HG02938 (cell line): ENCODE measurements around the gene SHISA7.
"Not testable (repeated sequence)": the region's sequence is repeated elsewhere in the genome, so short reads cannot be mapped to it uniquely, and the experiment has no call there.

Experiments used
- ATAC-seq: cut with Tn5 transposase; IDR thresholded peaks from one replicate; pipeline ENCODE4 v1.9.1; 2021; ENCODE audit warnings: mild to moderate bottlenecking, moderate library complexity; ENCODE audit not compliant: unreplicated experiment

Gene SHISA7

DNA sequence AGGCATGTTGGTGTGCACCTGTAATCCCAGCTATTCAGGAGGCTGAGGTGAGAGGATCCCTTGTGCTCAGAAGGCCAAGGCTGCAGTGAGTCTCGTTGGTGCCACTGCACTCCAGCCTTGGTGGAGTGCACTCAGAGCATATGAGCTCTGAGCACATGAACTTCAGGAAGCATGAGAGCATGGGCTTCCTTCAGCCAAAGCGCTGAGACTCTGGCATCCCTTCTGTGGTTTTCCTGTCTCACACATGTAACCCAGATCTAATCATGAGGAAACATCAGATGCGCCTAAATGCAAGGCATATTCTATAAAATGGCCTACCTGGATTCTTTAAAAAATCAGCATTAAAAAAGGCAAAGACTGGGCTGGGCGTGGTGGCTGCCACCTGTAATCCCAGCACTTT is 21.8 kb downstream of the SHISA7 start:
- not testable (repeated sequence) for ATAC-seq

DNA sequence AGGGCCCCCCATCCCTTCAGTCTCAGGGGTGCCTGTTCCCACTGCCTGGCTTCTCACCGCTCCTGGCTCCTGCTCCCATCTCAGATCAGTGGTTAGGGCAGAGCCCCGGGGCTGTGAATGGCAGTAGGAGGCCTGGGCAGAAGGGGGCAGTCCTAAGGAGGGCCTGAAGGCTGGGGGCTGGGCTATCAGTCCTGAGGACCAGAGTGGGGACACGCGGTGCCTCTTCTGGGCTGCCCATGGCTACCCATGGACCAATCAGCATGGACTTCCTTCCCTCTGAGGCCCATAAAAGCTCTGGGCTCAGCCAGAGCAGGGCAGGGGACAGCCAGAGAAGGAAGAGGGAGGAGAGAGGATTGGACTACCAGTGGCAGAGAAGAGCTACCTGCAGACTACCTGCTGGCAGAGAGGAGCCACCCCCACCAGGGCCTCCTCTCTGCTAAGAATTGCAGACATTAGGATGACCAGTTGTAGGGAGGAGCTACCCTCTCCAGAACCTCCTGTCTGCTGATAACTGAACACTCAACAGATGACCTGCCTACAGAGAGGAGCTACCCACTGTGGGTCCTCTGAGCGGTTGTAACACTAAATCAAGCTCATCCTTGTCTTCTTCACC is 23.4 kb downstream of the SHISA7 start:
- no peak for ATAC-seq

DNA sequence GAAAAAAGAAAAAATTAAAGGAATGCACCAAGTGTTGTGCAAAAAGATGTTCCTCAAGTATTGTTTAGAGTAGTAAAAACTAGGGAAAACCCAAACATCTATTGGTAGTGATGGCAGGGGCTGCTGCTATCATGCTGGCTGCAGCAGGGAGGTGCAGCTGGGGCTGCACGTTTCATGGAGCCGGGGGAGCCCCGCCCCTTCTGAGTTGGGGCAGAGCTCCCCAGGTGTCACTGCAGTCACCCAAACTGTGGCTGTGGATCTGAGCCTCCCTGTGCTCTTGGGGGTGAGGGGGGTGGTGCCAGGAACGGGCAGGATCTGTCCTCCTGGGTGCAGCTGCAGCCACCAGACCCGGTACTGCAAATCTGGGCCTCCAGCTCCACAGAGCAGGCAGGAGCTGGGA is 24.0 kb downstream of the SHISA7 start:
- ATAC-seq = no peak

DNA sequence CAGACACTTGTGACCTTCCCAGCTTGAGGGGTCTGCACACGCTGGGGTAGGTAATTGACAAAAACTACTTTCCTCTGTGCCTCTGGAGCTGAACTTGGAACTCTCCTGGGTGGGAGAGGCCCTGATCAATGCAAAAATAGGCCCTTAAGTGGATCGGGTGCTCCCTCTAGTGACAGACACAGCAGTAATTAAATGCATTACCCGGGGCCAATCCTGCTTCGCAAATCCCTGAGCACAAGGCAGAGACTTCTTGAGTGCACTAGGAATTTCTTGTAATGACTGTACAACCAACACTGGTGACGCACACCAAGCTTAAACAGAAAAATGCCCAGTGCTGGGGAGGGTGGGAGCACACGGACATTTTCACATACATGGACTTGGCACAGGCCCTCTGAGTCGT is 24.9 kb downstream of the SHISA7 start:
- ATAC-seq = no peak

DNA sequence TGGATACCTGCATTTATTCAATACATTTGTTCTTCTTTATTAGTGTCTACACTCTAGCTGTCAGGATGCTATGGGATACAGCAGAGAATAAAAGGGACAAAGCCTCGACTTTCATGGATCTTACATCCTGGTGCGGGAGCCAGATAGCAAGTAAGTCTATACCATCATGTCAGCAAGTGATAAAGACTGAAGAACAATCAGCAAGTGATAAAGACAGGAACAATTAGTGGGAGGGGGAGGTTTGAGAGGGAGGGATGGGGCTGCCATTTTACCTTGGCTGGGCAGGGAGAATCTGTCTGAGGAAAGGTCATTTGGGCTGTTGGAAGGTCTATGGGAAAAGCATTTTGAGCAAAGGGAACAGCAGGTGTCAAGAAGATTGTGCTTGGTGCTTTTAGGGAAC is 32.9 kb downstream of the SHISA7 start:
- ATAC-seq = no peak

DNA sequence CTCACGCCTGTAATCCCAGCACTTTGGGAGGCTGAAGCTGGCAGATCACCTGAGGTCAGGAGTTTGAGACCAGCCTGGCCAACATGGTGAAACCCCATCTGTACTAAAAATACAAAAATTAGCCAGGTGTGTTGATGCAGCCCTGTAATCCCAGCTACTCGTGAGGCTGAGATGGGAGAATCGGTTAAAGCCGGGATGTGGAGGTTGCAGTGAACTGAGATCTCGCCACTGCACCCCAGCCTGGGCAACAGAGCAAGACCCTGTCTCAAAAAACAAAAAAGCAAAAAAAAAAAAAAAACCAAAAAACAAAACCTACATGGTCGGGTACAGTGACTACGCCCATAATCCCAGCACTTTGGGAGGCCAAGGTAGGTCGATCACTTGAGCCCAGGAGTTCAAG is 33.9 kb downstream of the SHISA7 start:
- ATAC-seq = not testable (repeated sequence)

DNA sequence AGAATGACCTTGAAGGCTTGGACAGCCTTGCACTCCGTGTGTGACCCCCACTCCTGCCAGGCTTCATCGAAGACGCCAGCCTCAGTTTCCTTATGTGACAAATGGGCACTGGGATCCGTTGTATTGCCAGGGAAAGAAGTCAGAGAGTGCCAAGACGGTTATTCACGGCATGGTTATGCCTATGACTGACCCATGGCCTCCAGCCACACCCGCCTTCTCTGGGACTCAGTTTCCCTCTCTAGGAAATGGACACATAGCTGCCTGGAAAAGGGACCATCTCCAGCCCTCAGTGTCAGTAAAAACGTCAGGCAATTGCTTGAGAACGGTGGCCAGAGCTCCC is 34.6 kb downstream of the SHISA7 start:
- no peak for ATAC-seq

DNA sequence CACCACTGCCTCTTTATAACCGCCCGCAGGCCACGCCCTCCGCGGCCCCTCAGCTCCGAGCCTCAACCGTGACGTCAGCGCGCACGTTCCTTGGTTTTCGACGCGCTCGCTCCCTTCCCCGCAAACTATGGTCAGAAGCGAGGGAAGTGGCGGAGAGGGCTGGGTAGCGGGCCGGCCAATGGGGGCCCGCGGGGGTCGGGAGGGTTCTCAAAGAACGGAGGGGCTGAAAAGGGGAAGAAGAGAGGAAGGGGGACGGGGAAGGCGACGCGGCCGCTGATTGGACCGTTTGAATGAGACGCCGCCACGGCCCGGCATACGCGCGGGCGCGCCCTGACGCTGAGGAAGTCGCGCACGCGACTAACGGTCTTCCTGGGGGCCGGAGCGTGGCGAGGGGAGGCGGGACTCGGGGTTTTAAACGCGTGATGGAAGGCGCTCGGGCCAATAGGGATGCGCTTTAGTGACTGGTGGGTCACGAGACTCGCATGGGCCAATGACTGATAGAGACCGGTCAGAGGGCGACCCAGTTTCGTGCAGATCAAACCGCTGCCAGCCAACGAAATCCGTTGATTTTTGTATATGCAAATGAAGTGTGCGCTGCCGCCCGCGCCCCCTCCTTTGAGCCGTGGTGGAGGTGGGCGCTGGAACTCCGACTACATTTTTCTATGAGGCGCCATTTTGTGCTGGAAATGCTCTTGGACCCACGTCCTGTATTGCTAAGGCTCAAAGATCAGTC is 35.1 kb downstream of the SHISA7 start:
- peak; percentile 83 for ATAC-seq

DNA sequence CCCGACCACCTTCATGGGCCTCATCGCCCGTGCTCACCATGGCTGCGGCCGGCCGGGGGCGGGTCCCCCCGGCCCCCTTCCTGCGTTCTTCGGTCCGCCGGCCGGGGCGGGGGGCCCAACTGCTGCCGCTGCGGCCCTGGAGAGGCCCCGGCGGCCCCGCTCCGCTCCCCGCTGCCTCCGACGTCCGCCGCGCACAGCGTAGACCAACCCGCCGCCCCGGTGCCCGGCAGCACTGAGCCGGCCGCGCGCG is 35.6 kb downstream of the SHISA7 start, which contains the start of gene UBE2S:
Gene UBE2S (minus strand): TSS at position 239 of the 250 bp plus-strand sequence. CDS start 199 bp downstream, at position 40.
- not testable (repeated sequence) for ATAC-seq

DNA sequence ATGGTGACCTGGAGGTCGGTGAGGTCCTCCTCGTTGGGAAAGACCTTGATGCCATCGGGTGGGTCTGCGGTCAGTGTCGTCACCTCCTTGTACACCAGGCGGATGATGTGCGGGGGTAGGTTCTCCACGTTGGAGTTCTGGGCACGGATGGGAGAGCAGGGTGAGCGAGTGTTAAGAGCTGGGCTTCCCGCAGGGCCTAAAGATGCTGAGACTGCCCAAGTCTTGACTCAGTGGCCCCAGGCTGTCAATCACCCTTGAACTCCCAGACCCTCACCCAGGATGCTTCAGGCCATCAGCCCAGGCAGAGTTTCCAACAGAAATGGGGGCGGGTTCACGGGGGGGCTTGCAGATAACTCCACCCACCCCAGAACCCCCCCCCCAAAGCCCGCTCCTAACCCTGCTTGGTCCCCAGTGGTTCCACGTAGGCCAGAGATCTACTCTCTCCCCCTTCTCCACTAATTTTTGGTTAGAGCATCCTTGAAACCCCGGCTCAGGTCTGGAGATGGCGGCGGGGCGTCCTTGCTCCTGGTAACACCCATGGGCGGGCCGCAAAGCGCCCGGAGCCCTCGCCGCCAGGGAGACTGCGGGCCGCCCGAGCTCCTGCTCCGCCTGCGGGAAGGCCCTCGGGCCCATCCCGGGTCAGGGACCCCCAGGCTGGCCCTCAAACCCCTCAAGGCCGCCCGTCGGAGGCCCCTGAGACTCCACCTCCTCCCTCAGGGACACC is 36.1 kb downstream of the SHISA7 start:
- no peak for ATAC-seq

DNA sequence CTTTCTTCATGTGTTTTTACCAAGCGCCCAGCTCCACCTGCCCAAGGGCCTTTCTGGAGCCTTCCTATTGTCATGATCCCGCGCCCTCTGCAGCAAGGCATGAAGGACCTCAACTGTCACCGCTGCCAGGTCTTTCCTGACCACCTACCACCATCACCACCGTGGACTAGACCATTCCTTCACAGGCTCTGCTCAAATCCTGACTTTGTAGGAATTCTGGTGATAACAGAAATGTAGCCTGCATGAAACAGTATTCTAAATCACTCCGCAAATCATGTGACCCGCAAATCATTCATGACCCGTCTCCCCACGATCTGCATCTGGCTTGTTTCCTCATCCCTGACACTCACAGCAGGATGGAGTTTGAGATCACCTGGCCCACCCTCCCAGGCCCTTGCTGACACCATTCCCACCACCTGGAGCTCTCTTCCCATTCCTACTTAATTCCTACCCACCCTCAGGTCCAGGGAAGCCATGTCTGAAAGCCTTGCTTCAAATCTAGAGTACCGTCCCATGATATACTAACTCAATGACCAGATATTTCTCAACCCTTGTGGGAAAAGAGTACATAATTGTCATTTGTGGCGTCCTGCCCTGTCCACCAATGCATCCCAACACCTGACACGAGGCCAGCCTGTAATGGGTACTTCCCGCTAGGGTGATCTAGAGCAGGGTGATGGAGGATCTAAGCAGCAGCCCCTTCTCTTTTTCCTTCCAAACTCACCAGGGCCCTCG is 36.8 kb downstream of the SHISA7 start:
- no peak for ATAC-seq

DNA sequence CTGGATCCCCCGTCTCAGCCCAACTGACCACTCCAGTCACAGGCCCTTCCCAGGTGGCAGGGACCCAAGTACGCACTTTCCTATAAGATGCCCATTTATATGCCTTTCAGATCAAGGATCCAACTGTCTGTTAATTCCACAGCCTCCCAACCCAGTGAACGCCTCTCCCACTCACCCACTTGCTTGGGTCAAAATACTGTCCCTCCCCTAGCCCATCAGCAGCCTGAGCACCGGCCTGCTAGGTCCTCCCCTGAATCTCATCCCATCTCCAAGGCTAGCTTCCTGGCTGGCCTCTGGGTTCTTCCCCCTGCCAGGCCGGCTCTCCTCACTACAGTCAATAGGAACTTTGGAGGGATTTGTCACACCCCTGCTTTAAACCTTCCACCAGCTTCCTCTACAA is 37.5 kb downstream of the SHISA7 start:
- no peak for ATAC-seq

DNA sequence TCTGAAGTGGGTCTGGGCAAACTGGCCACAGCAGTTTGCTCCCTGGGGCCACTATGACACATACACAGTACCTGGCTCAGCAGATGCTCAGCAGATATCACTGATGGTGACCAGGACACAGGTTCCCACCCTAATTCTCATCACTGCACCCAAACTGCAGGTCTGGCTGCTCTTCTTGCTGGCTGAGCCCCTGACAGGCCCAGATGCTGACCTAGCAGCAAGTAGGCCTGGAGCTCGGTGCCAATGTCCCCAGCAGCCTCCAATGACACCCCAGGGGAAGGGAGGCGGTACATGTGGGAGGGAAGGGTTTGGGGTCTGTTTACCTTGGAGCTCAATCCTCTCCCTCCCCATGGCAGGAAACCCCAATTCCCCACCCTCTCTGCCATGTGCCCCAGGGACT is 40.6 kb downstream of the SHISA7 start:
- no peak for ATAC-seq

DNA sequence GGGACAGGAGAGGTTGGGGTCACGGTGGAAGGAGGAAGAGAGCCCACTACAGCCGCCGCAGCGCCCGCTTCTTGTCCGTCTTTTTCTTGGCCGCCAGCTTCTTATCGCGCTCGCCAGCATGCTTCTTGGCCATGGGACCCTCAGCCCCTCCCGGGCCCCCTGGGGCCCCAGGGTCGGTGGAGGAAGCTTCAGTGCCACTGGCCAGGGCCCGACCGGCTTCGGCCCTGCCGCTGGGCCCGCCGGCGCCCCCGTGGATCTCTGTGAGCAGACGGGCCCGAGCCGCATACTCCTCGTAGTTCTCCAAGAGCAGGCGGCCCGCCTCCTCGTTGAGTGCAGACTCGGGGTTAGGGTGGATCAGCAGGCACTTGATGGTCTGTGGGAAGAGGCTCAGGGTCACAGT is 41.7 kb downstream of the SHISA7 start:
- not testable (repeated sequence) for ATAC-seq

DNA sequence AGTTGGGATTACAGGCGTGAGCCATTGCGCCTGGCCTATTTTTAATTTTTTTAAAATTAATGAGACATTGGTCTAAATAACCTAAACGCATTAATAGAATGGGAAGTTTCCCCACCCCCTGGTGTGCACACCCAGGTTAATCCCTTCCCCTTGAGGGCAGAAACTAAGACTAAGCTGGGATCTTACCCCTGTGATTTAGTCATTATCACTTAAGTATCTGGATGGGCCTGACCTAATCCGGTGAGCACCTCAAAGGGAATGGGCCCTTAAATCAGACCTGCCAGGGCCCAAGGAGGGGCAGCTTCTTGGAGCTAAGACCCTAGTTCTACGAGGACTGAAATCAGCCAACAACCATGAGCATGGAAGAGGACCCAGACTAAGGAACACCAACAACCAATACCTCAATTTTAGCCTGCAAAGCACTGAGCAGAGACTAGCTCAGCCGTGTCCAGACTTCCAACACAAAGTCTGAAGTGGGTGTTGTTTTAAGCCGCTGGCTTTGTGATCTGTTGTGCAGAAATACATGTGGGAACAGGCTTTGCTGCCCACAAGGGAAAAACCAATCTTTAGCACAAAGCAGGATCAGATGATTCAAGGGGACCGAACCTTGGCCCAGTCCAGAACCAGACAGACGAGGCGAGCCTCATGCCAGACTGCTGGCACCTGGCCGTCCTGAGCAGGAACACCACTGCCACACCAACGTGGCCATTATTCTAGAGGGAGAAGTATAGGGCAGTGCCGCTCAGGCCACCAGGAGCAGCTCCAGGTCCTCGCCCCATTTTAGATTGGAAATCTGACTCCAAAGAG is 42.6 kb downstream of the SHISA7 start:
- ATAC-seq = no peak

DNA sequence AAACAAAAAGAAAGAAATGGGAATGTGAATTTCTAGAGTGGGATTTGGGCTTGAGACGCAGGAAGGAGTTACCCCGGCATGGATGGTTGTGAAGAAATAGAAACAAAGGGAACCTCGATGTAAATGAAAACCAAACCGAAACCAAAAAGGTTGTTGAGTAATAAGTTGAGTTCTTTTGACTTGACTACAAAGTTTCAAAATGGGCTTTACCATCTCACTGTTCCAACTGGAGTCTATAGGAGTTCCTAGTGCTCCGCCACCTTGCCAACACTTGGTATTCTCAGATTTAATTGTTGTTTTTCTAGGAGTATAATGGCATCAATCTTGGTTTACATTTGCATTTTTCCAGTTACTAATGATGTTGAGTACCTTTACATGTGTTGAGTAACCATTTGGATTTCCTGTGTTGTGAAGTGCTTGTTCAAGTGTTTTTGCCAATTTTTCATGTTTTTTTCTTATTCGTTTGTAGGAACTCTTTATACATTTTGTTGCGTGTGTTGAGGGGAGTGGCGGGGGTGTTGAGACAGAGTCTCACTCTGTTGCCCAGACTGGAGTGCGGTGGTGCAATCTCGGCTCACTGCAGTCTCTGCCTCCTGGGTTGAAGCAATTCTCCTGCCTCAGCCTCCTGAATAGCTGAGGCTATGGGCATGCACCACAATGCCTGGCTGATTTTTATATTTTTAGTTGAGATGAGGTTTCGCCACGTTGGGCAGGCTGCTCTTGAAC is 44.7 kb downstream of the SHISA7 start:
- no peak for ATAC-seq

DNA sequence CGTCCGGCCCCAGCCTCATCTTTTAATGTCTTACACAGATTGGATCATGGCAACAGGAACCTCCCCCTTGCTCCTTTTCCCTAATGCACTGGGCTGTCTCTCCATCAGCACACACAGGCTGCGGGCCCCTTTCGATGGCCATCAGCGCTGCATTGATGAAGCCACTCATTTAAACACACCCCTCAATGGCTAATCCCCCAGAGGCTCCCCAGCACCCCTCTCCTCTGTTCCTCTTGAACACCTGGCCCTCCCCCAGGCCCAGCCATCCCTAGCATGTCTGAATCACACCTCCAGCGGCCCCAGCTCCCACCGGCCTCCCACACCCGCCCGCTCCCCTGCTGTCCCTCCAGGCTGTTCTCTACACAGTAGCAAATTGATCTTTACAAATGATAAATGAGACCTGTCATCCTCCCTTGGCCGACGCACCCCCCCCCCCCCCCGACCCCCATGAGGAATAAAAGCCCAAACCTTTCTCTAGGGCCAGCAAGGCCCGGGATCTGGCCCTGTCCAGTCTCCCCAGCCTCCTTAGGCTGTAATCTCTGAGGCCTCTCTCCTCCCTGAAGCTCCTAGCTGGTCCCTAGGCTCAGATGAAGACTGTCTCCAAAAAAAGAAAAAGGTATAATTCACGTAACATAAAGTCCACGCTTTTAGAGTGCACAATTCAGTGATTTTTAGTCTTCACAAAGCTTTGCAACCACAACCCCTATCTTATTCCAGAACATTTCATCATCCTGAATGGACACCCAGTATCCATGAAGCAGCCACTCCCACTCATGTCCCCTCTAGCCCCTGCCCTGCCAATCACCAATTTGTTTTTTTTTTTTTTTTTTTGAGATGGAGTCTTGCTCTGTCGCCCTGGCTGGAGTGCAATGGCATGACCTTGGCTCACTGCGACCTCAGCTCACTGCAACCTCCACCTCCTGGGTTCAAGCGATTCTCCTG is 50.0 kb downstream of the SHISA7 start:
- ATAC-seq = no peak

DNA sequence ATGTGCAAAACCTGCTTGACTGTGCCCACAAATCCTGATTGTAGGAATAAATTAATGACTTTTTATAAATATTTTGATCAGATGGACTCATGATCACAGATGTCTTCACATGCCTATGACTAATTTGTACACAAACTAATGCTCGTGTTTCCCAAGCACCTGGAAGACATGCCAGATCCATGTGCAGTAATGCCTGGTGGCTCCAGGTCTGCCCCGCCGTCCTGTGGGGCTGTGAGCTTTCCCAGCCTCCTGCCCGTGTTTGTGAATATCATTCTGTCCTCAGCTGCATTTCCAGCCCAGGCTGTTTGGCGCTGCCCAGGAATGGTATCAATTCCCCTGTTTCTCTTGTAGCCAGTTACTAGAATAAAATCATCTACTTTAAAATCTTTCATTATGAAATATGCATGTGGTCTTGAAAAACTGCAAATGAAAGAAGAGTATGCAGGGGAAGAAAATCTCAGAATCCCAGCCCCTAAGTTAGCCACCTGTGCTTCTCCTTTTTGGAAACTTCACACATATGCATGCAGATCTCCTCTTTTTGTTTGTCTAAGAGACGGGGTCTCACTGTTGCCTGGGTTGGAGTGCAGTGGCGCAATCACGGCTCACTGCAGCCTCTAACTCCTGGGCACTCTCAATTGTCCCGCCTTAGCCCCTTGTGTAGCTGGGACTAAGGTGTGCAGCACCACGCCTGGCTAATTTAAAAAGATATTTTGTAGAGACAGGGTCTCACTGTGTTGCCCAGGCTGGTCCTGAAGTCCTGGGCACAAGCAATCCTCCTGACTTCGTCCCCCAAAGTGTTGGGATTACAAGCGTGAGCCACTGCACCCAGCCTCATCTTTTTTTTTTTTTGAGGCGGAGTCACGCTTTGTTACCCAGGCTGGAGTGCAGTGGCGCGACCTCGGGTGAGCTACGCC is 51.1 kb downstream of the SHISA7 start:
- ATAC-seq = no peak
